Measurements from ENCODE around the gene LZTS2. TPM values are rescaled to one million over a fixed set of nuclear protein-coding genes. Genes with fewer than 3 reads are reported as not detected.

The LZTS2 gene
- polyA plus RNA-seq, 2 of the 4 experiments (the other 2 are of a cell fraction) = 13.8 to 35.5 TPM

GRCh38 chr10:101042667-101043362, 43.2 kb downstream of the LZTS2 start (continued):
- no peak for TF ChIP-seq NFE2L2 (conservative IDR thresholded peaks at IDR 0.05; ENCODE audit: low read length)
- no peak for TF ChIP-seq HDAC2 (IDR thresholded peaks at IDR 0.05)
- TF ChIP-seq, protein P1, sequence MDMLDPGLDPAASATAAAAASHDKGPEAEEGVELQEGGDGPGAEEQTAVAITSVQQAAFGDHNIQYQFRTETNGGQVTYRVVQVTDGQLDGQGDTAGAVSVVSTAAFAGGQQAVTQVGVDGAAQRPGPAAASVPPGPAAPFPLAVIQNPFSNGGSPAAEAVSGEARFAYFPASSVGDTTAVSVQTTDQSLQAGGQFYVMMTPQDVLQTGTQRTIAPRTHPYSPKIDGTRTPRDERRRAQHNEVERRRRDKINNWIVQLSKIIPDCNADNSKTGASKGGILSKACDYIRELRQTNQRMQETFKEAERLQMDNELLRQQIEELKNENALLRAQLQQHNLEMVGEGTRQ (IDR thresholded peaks at IDR 0.05) = no peak
- TF ChIP-seq MAZ (IDR thresholded peaks at IDR 0.05; ENCODE audit: borderline replicate concordance, low read depth, low read length) = no peak
- no peak for TF ChIP-seq TFCP2L1 (CRISPR knock-in tag; IDR thresholded peaks at IDR 0.05)
- no peak for TF ChIP-seq MAFK (IDR thresholded peaks at IDR 0.05; ENCODE audit: partially characterized antibody)
- peak; percentile 71 for TF ChIP-seq PHF8 (IDR thresholded peaks at IDR 0.05; ENCODE audit: borderline replicate concordance, low read depth)
- no peak for TF ChIP-seq CBX8 (IDR thresholded peaks at IDR 0.05)
- TF ChIP-seq, protein P2, sequence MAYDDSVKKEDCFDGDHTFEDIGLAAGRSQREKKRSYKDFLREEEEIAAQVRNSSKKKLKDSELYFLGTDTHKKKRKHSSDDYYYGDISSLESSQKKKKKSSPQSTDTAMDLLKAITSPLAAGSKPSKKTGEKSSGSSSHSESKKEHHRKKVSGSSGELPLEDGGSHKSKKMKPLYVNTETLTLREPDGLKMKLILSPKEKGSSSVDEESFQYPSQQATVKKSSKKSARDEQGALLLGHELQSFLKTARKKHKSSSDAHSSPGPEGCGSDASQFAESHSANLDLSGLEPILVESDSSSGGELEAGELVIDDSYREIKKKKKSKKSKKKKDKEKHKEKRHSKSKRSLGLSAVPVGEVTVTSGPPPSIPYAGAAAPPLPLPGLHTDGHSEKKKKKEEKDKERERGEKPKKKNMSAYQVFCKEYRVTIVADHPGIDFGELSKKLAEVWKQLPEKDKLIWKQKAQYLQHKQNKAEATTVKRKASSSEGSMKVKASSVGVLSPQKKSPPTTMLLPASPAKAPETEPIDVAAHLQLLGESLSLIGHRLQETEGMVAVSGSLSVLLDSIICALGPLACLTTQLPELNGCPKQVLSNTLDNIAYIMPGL (CRISPR knock-in tag; IDR thresholded peaks at IDR 0.05; ENCODE audit: borderline replicate concordance) = no peak
- peak; percentile 62 to 67; a peak in 3 of 5 replicates for TF ChIP-seq JUN (IDR thresholded peaks at IDR 0.05)
- TF ChIP-seq HOXA7 (CRISPR knock-in tag; IDR thresholded peaks at IDR 0.05) = no peak
- TF ChIP-seq RAD21 (conservative IDR thresholded peaks at IDR 0.05 in 1 of 2, IDR thresholded peaks at IDR 0.05 in 1 of 2) = no peak
- no peak for TF ChIP-seq TP53 (CRISPR knock-in tag; IDR thresholded peaks at IDR 0.05)
- no peak for TF ChIP-seq HEYL (CRISPR knock-in tag; IDR thresholded peaks at IDR 0.05)
- TF ChIP-seq EHF (CRISPR knock-in tag; IDR thresholded peaks at IDR 0.05) = no peak
- no peak for TF ChIP-seq ZSCAN20 (CRISPR knock-in tag; IDR thresholded peaks at IDR 0.05)
- peak; percentile 95 for TF ChIP-seq PBX3 (IDR thresholded peaks at IDR 0.05)
- no peak for TF ChIP-seq SREBF2 (IDR thresholded peaks at IDR 0.05)
- TF ChIP-seq, protein P3, sequence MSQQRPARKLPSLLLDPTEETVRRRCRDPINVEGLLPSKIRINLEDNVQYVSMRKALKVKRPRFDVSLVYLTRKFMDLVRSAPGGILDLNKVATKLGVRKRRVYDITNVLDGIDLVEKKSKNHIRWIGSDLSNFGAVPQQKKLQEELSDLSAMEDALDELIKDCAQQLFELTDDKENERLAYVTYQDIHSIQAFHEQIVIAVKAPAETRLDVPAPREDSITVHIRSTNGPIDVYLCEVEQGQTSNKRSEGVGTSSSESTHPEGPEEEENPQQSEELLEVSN (IDR thresholded peaks at IDR 0.05; ENCODE audit: borderline replicate concordance, low read depth) = peak; percentile 68; the same call in 1 of the 2 replicates
- TF ChIP-seq RFX5 (IDR thresholded peaks at IDR 0.05) = no peak
- TF ChIP-seq BCL3 (IDR thresholded peaks at IDR 0.05) = peak; percentile 69; the same call in 2 of the 3 replicates
- no peak for TF ChIP-seq CEBPB (IDR thresholded peaks at IDR 0.05)
- no peak for TF ChIP-seq EP300 (IDR thresholded peaks at IDR 0.05)
- peak; percentile 91 for TF ChIP-seq CHD2 (IDR thresholded peaks at IDR 0.05; ENCODE audit: low read length, partially characterized antibody)
- no peak for TF ChIP-seq KDM5A (IDR thresholded peaks at IDR 0.05)

All from A549 (cell line).